Measurements from ENCODE around the gene MCC.

Gene MCC

DNA sequence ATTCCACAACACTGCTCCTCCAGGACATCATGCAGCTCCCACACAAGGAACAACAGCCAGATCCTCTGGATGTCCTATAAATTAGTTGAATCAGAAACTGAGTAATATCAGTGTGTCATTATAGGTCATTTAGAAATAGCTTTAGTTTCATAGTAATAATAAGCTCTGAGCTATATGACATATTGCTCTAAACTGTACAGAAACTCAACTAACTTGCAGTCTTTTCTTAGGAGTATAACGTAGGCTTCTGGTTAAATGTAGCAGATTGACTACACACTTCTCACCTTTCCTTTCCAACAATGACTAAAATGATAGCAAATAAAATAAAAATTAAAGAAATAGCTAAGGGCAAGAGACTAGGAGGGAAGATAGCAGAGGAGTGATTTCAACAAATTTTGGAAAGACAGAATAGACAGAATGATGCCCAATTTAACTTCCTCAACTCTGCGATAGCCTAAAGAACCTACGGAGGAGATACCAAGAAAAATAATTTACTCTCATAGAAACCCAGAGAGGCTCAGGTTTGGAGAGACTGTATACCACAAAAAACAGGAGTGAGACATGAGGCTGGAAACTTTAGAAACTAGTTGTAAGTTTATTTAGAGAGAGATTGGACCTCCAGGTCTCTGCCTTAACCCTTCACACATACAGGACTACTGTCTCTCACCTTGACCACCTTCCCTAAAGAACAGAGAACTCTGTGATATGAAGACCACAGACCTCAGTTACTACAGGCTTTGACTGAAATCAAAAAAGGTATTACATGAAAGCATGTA is 247.1 kb downstream of the MCC start:
- no peak for DNase-seq

DNA sequence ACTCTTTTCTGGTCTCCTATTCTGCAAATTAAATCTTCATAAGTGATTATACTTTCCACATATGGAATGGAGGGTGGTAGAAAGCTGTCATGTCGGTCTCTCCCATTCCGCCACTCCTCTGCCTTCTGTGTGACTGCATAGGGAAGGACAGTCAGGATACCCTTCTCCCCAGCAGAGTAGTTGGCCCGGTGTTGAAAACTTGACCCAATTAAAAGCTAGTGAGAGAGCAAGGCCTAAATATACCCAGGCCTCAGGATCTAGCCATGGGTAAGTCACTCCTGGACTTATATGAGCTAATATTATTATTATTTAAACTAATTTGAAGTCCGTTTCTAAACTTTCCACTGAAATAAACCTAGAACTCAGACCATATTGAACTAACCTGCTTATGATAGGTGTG is 248.2 kb downstream of the MCC start:
- no peak for DNase-seq

GRCh38 chr5:113237893-113238292 is 250.4 kb downstream of the MCC start:
- no peak for DNase-seq

DNA sequence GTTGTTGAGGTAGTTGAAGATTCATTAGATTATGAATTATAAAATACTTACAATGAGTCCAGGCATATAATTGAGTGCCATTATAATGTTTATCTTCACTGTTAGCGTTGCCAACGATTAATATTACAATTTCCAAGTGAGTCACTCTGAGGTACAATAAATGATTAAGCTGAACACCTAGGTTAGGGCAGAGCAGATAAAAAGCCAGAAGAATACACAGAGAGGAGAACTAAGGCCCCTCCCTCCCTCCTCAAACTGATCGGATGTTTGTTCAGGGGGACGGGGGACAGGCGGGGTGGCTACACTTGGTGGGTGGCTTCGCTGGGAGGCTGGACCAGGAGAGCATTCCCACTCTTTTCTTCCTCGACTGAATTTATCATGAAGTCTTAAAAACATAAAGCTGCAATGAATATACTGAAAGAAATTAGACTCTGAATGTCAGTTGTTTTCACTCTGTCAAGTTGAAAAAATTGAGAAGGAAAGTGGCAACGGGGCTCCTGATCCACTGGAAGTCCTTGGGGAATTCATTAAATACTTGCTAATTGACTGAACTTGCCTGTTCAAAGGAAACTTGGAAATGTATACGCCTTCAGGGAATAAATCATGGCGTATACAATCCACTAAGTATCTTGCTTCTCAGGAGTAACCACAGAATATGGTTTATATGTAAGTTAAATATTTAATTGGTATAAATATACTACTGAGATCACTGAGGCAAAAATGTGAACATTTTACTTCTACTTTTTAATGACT is 251.5 kb downstream of the MCC start:
- no peak for DNase-seq

DNA sequence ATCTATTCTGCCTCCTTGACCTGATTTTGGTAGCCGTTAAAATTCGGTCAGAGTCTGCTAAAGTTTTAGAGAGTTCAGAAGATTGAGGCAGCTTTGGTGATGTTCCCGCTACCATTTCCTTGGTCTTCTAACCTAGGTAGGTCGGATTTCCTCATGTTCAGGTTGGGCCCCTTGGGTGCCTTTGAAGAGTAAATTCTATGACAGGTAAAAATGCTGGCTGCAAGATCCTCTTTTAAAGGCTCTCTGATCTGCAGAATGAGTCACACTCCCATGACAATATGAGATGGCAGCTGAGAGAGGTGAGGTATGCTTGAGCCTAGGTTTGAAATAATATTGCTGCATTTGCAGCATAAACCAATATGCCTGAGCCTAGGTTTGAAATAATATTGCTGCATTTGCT is 252.4 kb downstream of the MCC start:
- DNase-seq: no peak

DNA sequence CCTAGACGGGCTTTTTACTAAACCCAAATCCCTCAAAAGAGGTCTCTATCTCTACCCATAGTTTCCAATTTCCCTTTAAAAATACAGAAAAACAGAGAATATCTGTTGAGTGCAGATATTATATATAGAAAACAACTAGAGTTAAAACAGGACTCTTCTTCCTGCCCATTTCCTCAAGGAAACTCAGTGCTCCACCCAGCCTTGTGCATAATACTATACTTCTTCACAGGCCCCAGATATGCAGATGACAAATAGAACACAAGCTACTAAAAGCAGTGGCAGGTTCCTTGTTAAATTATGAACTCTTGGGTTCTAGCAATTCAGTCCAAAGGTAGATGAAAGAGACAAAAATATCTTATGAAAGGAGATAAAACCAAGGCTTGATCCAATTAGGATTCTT is 253.7 kb downstream of the MCC start:
- DNase-seq: no peak

GRCh38 chr5:113233606-113234005 is 254.6 kb downstream of the MCC start:
- no peak for DNase-seq

- DNase-seq: no peak
These were observed 255.6 kb downstream of the MCC start for GRCh38 chr5:113232667-113233066.

- DNase-seq: no peak
These were observed 256.0 kb downstream of the MCC start for GRCh38 chr5:113232221-113232620.

- no peak for DNase-seq
These were observed 256.6 kb downstream of the MCC start for GRCh38 chr5:113231653-113232000.

DNA sequence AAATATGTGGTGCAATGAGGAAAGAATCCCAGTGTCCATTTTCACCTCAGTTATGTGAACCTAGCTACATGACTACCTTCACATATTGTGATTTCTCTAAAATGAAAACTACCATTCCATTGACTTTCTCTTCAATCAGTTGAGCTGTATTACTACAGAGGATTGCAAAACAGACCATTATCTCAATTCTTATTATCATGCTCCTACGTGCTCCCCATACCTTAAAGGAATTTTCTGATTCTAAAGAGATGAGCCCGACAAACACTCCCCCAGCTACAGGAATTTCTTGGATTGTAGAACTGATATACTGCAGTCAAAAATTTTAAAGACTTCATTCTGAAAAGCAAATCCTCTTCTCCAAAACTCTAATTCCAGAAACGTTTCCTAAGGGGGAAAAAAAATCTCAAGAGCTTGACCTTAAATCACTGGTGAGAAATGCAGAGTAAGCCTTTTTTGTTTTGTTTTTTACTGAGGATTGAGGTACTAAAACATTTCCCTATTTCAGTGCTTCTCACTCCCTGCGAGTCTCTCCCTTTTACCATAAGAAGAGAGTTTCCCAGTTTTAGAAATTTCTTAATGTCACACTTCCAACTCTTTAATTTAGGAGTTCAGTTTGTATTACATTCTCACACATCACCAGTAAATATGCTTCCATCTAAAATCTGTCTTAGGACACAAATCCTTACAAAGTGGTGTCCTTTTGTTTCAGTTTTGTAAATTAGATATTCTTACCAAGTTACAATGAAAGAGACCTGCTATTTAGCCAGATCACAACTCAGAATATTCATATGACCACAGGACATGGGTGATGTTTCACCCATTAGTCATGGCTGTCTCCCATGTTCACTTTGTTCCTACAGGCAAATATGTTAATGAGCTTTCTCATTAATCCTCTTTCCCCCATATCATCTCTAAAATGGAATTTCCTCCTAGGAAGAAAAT is 257.3 kb downstream of the MCC start:
- no peak for DNase-seq

GRCh38 chr5:113227798-113228197 is 260.5 kb downstream of the MCC start:
- DNase-seq: no peak

DNA sequence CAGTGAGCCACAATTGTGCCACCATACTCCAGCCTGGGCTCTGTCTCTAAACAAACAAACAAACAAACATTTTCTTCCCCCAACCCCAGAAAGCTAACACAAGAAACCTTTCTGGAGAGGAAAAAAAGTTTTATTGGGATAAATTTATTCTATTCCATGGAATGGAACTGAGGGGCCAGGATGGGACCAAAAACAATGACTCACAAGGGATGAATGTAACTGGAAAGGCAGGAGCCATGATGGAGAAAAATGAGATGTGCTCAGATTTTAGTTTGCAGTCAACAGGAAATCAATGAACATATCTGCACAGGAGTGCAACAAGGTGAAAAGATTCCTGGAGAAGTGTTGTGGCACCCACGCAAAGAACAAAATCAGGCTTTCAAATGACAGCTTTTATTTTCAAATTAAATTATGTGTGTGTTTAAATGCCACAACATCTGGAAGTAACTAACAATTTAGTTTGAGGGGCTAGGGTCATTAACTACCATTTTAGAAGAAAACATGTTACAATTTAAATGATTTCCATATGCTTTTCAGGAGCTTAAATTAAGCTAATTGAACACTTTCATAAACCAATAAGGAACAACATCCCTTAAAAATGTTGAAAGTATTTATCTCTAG is 262.0 kb downstream of the MCC start:
- no peak for DNase-seq

DNA sequence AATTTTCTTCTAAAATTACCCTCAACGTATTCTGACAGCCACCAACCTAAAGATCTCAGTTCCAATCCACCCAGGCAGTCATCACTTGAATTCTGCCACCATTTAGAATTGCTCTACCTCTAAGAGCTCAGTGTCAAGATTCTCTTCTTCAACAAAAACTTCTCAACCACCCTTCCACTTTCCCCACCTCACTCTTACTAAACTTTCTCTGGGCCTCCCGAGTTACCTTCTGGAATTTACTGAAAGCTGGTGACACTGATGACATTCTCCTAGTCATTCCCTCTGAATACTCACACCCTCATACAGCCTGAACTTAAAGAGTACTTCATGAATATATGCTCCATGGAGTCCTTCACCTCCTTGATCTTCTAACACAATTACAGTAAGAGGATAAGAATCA is 263.0 kb downstream of the MCC start:
- DNase-seq: no peak

DNA sequence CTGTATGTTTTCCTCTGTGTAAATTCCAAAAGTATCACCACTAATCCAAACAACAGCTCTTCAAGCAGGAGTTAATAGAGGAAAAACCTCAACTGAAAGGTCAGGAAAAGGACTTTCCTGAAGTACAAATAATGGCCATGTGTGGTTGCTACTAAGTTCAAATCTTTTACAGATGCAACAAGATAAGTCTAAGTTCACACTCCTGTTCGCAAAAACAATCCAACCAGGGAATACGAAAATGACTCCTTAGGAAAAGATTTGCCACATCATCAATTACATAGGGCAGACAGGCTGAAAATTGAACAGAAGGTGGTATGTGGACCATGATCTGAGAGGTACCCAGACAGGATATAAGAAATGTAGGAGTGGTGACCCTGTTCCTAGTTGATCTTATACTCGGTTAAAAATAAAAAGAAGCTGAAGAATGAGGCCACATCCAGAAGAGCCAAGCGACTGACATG is 263.6 kb downstream of the MCC start:
- DNase-seq: no peak

GRCh38 chr5:113223831-113224604 is 264.2 kb downstream of the MCC start:
- no peak for DNase-seq

DNA sequence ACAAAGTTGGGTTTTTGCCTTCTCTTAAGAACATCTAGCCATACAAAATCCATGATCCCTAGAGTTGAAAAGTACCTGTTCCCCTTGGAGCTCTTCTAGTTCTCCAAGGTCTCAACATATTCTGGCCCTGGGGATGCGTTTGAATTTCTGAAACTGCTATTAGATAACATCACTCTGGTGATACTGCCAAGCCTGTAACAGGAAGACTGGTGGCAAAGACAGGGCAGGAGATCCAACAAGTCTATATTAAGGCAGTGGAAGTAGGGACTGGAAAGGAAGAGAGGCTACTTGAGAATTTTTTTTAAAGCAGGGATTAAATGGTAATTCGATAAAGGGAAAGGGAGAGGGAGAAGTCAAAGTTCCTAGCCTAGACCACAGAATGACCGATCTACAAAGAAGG is 264.9 kb downstream of the MCC start:
- DNase-seq: no peak

GRCh38 chr5:113221294-113222176 is 266.7 kb downstream of the MCC start:
- DNase-seq: no peak

GRCh38 chr5:113219695-113220094 is 268.6 kb downstream of the MCC start:
- no peak for DNase-seq

- DNase-seq: no peak
These were observed 269.2 kb downstream of the MCC start for GRCh38 chr5:113218906-113219517.

DNA sequence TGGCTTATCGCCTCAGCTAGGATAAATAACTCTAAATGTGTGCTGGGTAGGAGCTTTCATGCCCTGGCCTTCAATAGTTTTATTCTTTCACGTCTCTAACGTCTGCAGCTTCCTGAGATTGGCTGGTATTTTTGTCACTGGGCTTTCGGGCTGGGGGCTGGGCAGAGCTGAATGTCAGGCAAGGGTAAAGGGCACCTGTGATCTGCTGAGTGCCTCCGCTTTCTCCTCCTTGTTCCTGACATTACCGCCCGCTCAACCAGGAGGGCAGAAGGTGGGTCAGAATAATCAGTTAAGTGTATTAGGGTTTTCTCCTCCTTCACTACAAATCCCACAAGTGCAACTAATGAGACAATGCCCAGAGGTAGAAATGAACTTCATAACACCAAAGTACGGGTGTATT is 270.1 kb downstream of the MCC start:
- no peak for DNase-seq

Measured in NCI-H2029 (cell line).